HepG2 (cell line): ENCODE measurements around the gene PSMB3. TPM values are rescaled to one million over a fixed set of nuclear protein-coding genes. Genes with fewer than 3 reads are reported as not detected.

ENCODE experiments used
- CENPX ChIP-seq: sonication (generic); formaldehyde crosslinking; IDR thresholded peaks from 2 replicates; pipeline ENCODE4 v1.9.0; 2021; ENCODE audit warnings: mild to moderate bottlenecking, missing genetic modification reagents, moderate library complexity
- CSRNP2 ChIP-seq: sonication (generic); formaldehyde crosslinking; conservative IDR thresholded peaks from 2 replicates; pipeline ENCODE4 v1.8.0; 2022; ENCODE audit warnings: low read depth, missing genetic modification reagents
- HBP1 ChIP-seq: IDR thresholded peaks from 2 replicates; pipeline ENCODE4 v1.6.1; 2016; ENCODE audit warnings: low read depth, control low read depth
- HNRNPL ChIP-seq: fragments of 200-400 bp; formaldehyde crosslinking; IDR thresholded peaks from 2 replicates; pipeline ENCODE4 v1.6.1; 2017; ENCODE audit warnings: mild to moderate bottlenecking, low read depth, low read length
- KIAA2018 ChIP-seq: sonication (generic); formaldehyde crosslinking; IDR thresholded peaks from 2 replicates; pipeline ENCODE4 v1.5.0; 2020; ENCODE audit warnings: mild to moderate bottlenecking, missing genetic modification reagents, borderline replicate concordance
- KLF6 ChIP-seq: IDR thresholded peaks from 2 replicates; pipeline ENCODE4 v1.8.0; 2016; ENCODE audit warnings: missing biosample characterization, missing genetic modification reagents
- MATR3 ChIP-seq: sonication (generic); formaldehyde crosslinking; IDR thresholded peaks from 2 replicates; pipeline ENCODE4 v1.4.0; 2020; ENCODE audit warnings: missing genetic modification reagents
- MAX ChIP-seq: IDR thresholded peaks from 2 replicates; pipeline ENCODE4 v1.6.1; 2012; ENCODE audit warnings: inconsistent platforms
- MTF2 ChIP-seq: sonication (generic); formaldehyde crosslinking; IDR thresholded peaks from 2 replicates; pipeline ENCODE4 v1.5.0; 2020; ENCODE audit warnings: missing genetic modification reagents, borderline replicate concordance
- MYNN ChIP-seq: sonication (generic); formaldehyde crosslinking; IDR thresholded peaks from 2 replicates; pipeline ENCODE4 v1.4.0; 2020; ENCODE audit warnings: mild to moderate bottlenecking, low read depth, missing genetic modification reagents
- THAP8 ChIP-seq: sonication (generic); formaldehyde crosslinking; IDR thresholded peaks from 2 replicates; pipeline ENCODE4 v1.5.1; 2020; ENCODE audit warnings: missing genetic modification reagents, mild to moderate bottlenecking, borderline replicate concordance
- TOE1 ChIP-seq: sonication (generic); formaldehyde crosslinking; IDR thresholded peaks from 2 replicates; pipeline ENCODE4 v1.4.0; 2020; ENCODE audit warnings: mild to moderate bottlenecking, missing genetic modification reagents
- ZKSCAN5 ChIP-seq: sonication (generic); formaldehyde crosslinking; IDR thresholded peaks from 2 replicates; pipeline ENCODE4 v1.5.1; 2020; ENCODE audit warnings: mild to moderate bottlenecking, missing genetic modification reagents
- ZNF296 ChIP-seq: sonication (generic); formaldehyde crosslinking; conservative IDR thresholded peaks from 2 replicates; pipeline ENCODE4 v1.5.0; 2020; ENCODE audit warnings: mild to moderate bottlenecking, missing genetic modification reagents
- ZNF33B ChIP-seq: sonication (generic); formaldehyde crosslinking; IDR thresholded peaks from 2 replicates; pipeline ENCODE4 v1.5.1; 2020; ENCODE audit warnings: mild to moderate bottlenecking, missing genetic modification reagents
- ZNF720 ChIP-seq: sonication (generic); formaldehyde crosslinking; IDR thresholded peaks from 2 replicates; pipeline ENCODE4 v1.4.0; 2020; ENCODE audit warnings: missing genetic modification reagents
- ZSCAN31 ChIP-seq: sonication (generic); formaldehyde crosslinking; IDR thresholded peaks from 2 replicates; pipeline ENCODE4 v1.5.0; 2020; ENCODE audit warnings: low read depth, mild to moderate bottlenecking, missing genetic modification reagents
- polyA plus RNA-seq, 8 experiments: library from polyadenylated mRNA; depleted of rRNA in 3 of 8; stranded (reverse) in 7 of 8; unstranded in 1 of 8; fragments of >200 nt; fragmentation: Illumina TruSeq in 4 of 8; extraction: Trizol in 4 of 8; gene quantifications; 2 replicates each; pipeline versions ENCODE4 v1.2.1 to v1.2.3, GENCODE V29; 2011 to 2016; ENCODE audit warnings: low read depth in 4 of 8, missing spikeins in 1 of 8, mixed read lengths in 1 of 8; ENCODE audit not compliant: insufficient read depth in 1 of 8
- total RNA-seq, 5 experiments: library from RNA; depleted of rRNA; stranded (reverse); fragments of >200 nt; fragmentation: Illumina TruSeq; extraction: Trizol; gene quantifications; 2 replicates each; pipeline ENCODE4 v1.2.3, GENCODE V29; 2016; ENCODE audit warnings: low read depth in 1 of 5

Gene PSMB3
- total and polyA plus RNA-seq, 2 of the 13 experiments (the other 11 are each of a cell fraction or from before 2014, with no cell fraction given): 366 to 517 TPM

- TF ChIP-seq KIAA2018 (CRISPR knock-in tag) (no peak; the same call in 1 of the 2 replicates), HBP1 (CRISPR knock-in tag) (no peak), ZKSCAN5 (CRISPR knock-in tag) (no peak; the same call in 1 of the 2 replicates), ZNF720 (CRISPR knock-in tag) (no peak), ZSCAN31 (CRISPR knock-in tag) (peak; percentile 92; the same call in 1 of the 2 replicates), KLF6 (CRISPR knock-in tag) (0 out of 2 replicates have a peak, but pooled peaks have one; percentile 26), CENPX (no peak), TOE1 (CRISPR knock-in tag) (no peak), MAX (peak; percentile 86), MATR3 (CRISPR knock-in tag) (no peak), THAP8 (0 out of 2 replicates have a peak, but pooled peaks have one; percentile 73), HNRNPL (peak; percentile 70; the same call in 1 of the 2 replicates), ZNF296 (CRISPR knock-in tag) (no peak), CSRNP2 (peak; percentile 76; the same call in 1 of the 2 replicates), MYNN (CRISPR knock-in tag) (no peak; the same call in 1 of the 2 replicates), MTF2 (CRISPR knock-in tag) (peak; percentile 34; the same call in 1 of the 2 replicates), ZNF33B (CRISPR knock-in tag) (no peak; the same call in 1 of the 2 replicates)
These were observed 3.1 kb upstream of the PSMB3 start (continued) for GRCh38 chr17:38749223-38750043.
